Dedifferentiated amniotic fluid mesenchymal stem cell (primary cell): Measurements from ENCODE around the gene STXBP3.

Experiments used
- DNase-seq: peaks from one replicate; pipeline ENCODE4 v3.0.0-alpha.2; 2016; ENCODE audit errors: extremely low spot score

Gene STXBP3

GRCh38 chr1:108799001-108799400 lies 52.5 kb downstream of the STXBP3 start:
- no peak for DNase-seq

- peak; percentile 18 for DNase-seq
Measured at GRCh38 chr1:108801101-108801500, 54.6 kb downstream of the STXBP3 start.

- DNase-seq = no peak
Measured at GRCh38 chr1:108803548-108803947, 57.1 kb downstream of the STXBP3 start.

DNA sequence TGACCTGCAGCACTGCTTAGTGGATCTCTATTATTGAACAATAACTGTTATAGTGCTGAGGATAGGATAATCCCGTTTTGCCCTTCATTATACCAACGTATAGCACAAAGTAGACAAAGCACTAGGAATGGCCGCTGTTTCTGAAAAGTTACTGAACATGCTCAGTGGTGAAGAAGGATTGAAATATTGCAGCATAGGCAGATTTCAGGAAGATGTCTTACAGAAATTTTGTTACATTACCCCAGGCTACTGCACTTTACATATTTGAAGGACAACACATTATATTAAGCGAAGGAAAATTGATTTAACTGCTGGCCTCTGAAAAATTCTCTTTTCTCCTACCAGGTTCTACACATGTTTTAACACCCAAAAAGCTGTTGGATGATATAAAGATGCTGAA lies 62.0 kb downstream of the STXBP3 start:
- DNase-seq = no peak

DNA sequence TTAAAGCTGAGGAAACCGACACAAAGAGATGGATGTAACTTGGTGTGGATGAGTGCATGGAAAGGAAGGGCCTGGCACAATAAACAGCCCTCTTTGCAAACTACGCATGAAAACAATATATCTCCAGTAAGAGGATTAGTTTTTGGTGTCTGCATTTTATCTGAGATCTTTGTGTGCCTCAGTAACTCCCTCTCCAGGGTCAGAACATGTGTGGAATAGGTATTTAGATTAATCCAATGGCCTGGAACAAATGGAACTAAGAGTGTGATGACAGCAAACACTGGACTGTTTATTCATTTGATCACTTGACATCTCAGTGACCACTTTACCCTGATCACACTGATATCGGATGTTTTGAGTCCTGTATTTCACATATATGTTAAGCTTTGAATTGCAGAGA lies 65.1 kb downstream of the STXBP3 start:
- no peak for DNase-seq

DNA sequence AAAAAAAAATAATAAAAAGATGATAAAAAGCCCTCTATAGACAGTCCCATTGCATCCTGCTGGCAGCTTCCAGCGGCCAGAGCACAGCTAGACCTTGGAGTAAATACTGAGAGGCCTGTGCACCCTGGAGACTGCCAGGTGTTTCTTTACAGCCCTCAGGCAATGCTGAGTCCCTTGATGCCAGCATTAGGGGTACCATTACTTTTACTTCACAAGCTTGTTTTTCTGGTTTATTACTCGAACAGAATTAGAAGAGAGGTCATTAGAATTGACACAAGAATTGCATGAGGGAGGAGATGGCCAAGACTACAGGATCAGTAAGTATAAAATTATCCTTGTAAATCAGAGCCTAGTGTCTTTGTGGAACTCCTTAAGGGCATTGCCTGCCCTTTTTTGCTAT lies 66.9 kb downstream of the STXBP3 start:
- DNase-seq = no peak

GRCh38 chr1:108814343-108815125 lies 68.1 kb downstream of the STXBP3 start:
- DNase-seq = peak; percentile 38

- DNase-seq = no peak
Measured at GRCh38 chr1:108815566-108815965, 69.1 kb downstream of the STXBP3 start.

DNA sequence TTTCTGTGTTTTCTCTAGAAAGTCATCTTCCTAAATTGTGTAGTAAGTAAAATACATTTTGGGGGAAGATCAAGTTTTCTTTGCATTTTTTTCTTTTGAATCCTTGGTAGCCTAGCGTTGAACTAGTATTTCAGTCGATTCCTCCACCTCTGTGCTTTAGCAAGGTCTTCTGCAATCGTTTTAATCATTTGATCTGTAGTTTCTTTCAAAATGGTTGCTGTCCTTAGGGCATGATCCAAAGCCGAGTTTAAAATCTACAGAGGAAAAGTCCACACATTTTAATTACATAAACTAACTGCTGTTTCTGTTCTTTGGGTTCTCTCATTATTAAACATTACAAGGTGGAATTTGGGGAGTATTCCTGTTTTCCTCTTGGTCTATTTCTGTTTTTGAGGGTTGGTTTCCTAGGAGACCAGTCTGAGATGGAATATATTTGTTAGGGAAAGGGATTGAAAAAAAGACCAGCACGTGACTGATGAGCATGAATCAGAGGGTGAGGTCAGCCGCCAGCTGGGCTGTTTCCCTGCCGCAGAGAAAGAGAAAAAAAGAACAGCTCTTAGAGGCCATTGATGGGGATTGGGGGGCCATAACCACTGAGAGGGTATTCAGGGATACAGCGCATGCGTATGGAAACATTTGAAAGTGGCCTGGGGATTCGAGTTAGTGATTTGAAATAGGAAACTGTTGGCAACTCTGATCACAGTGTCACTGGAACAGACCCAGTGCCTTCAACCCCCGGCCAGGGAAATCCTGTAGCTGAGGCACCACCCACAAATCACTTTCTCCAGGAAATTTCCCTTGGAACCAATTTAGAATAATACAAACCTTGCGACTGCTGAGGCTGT lies 69.8 kb downstream of the STXBP3 start:
- DNase-seq = peak; percentile 96

GRCh38 chr1:108817016-108817415 lies 70.5 kb downstream of the STXBP3 start:
- no peak for DNase-seq

DNA sequence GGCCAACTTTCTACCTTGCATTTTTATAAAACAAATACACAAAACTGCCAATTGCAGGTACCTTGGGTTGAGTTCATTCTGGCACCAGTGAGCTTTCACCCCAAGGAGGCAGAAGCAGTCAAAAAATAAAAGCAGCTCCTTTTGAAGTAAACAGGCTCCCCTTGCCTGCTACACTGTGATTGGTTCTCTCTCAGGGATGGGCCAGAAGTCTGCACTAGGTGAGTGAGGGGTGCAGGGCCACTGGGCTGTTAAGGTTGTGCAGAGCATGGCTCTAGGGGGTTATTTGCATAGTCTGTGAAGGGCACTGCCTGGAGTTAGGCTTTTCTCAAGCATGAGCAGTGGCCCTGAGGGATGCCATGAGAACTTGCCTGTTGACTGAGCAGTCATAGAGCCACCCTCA lies 71.3 kb downstream of the STXBP3 start:
- no peak for DNase-seq

DNA sequence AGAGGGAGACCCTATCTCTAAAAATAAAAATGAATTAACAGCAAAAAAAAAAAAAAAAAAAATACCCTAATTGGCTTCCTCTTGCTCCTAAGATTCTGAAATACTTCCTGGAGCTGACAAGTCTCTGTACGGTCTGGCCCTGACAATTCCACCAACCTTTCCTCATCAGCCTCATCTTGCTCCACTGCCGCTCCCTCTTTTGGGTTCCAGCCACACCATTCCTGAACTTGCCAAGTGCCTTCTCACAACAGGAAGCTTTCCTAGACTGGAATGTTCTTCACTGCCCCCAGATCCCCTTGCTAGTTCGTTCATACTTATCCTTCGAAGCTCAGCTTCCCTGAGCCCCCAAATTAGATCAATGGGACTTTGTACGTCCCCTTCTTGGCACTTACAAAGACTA lies 73.4 kb downstream of the STXBP3 start:
- no peak for DNase-seq

GRCh38 chr1:108823632-108824031 lies 77.2 kb downstream of the STXBP3 start:
- DNase-seq = no peak

DNA sequence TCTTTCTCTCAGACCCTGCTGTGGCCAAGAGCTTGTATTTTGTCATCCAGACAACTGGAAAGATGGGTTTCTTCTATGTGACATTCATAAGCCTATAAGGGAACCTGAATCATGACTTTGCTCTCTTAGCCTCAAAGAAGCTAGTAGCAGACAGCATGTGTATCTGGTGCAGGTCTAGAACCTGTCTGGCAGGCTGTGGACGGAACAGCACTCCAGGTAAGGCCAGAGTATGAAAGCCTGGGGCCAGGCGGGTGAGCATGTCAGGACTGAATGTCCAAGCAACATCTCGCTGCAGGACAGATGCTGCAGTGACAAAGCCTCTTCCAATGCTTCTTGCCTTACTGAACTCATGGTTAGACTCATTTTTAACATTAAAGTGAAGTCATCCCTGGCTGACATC lies 77.6 kb downstream of the STXBP3 start:
- DNase-seq = no peak

- DNase-seq = no peak
Measured at GRCh38 chr1:108826081-108826635, 79.7 kb downstream of the STXBP3 start.

GRCh38 chr1:108828074-108828961 lies 81.8 kb downstream of the STXBP3 start:
- peak; percentile 79 for DNase-seq

- DNase-seq = no peak
Measured at GRCh38 chr1:108829498-108829916, 83.0 kb downstream of the STXBP3 start.

DNA sequence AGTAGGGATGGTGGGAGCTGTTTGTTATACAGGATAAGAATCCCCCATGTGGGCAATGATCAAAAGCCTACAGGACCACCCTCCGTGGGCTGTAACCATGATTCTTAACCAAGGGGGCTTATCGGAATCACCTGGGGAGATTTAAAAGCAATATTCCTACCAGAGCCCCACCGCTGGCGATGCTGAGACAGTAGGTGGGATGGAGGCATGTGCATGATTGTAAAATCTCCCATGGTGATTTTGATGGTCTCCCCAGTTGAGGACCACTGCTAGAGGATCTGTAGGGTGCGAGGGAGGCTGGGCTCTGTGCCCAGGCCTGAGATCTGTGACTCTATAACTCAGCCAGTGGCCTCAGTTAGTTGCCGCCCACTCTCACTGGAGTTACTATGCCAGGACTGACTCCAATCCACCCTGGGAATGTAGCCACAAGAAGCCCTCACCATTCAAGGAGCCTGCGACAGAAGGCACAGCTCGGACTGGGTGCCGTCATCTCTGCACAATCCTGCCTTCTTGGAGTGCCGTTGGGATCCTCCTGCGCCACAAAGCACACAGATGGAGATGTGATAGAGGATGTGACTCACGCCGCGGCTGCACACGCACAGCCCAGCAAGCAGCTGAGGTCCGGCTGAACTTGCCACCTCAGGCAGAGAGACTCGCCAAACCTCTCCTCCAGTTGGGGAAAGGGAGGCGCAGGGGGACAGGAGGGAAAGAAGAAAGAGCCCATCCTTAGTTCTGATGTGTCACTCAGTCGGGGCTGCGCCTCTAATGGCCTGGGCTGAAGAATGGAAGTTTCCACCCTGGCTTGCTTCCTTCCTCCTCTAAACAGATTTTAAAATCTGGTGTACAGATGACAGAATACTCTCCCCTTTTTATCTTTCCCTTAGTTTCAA lies 83.9 kb downstream of the STXBP3 start:
- DNase-seq = peak; percentile 84

DNA sequence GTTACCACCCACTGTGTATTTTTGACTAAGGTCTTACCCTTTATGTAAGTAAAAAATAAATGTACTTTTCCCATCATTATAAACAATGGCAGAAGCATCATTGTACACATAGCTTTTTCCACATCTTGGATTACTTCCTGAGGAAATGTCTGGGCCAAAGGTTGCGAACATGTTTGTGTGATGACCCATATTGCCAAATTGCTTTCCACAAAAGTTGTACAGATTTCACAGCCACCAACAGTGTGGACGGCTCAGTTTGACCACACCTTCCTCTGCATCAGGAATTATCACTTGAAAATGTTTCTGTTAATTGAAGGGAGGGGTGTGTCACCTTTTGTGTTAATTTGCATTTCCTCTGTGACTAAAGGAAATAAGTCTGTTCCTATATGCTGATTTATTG lies 84.8 kb downstream of the STXBP3 start:
- DNase-seq = peak; percentile 43

DNA sequence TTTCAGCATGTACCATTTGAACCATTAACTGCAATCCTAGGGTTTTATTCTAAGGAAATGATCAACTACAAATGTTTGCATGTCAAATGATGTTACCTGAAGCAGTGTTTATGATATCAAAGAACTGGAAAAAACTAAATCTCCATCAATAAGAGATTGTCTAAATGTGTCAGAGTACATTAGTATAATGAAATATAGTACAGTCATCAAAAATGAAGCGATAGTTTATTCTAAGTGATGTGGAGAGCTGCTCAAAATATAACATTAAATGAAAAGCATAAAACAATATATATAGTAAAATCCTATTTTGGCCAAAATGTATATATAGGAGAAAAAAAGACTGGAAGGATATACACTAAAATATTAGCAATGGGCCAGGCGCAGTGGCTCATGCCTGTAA lies 86.5 kb downstream of the STXBP3 start:
- DNase-seq = no peak

GRCh38 chr1:108841703-108842102 lies 95.2 kb downstream of the STXBP3 start:
- no peak for DNase-seq
